ENCODE data around the gene SEC11A.

GRCh38 chr15:84653584-84653909 lies 62.4 kb downstream of the SEC11A start:
- TF ChIP-seq CTCF (IDR thresholded peaks at IDR 0.05; ENCODE audit: insufficient read depth, low read length, poor library complexity, severe bottlenecking) (no peak), EZH2phosphoT487 (conservative IDR thresholded peaks at IDR 0.05; ENCODE audit: low read length) (no peak)

All from SU-DHL-6 (cell line).